Endometrial microvascular endothelial cells (primary cell): ENCODE data around the gene RGS4. TPM values are rescaled to one million over a fixed set of nuclear protein-coding genes. Genes with fewer than 3 reads are reported as not detected.

Experiments
- in situ Hi-C: cut with HindIII; loops from 2 replicates; pipeline ENCODE4 v1.10.0; 2017; ENCODE audit warnings: low sequenced_read_pairs, low pct_unique_long_range_greater_than_20kb; ENCODE audit errors: inconsistent ontology term
- total RNA-seq: library from RNA; depleted of rRNA; stranded (reverse); fragments of >200 nt; gene quantifications from one replicate; pipeline ENCODE4 v1.2.3, GENCODE V29; 2015; ENCODE audit errors: inconsistent ontology term

The RGS4 gene
- 135 TPM for total RNA-seq

GRCh38 chr1:163069142-163069541, at the start of gene RGS4:
TSS of gene RGS4 (plus strand) at chr1:163069361. CDS start at chr1:163069485, 124 bp downstream.
- in situ Hi-C loops = loop anchor here (25.0 kb wide), 2 partner anchors 118 to 243 kb away; partner anchors contain the start of gene NUF2

GRCh38 chr1:163022129-163022528, 47.0 kb upstream of the RGS4 start:
- in situ Hi-C loops = no loop called here

- in situ Hi-C loops = no loop called here
Measured at GRCh38 chr1:163027610-163028009, 41.6 kb upstream of the RGS4 start.

GRCh38 chr1:163029901-163030300, 39.3 kb upstream of the RGS4 start:
- in situ Hi-C loops = no loop called here

GRCh38 chr1:163035446-163036249, 33.5 kb upstream of the RGS4 start:
- in situ Hi-C loops = no loop called here

GRCh38 chr1:163036671-163037070, 32.5 kb upstream of the RGS4 start:
- in situ Hi-C loops = no loop called here

GRCh38 chr1:163038928-163039706, 30.0 kb upstream of the RGS4 start:
- in situ Hi-C loops = no loop called here

GRCh38 chr1:163039707-163040093, 29.5 kb upstream of the RGS4 start:
- in situ Hi-C loops = no loop called here

GRCh38 chr1:163046071-163046470, 23.1 kb upstream of the RGS4 start:
- in situ Hi-C loops = no loop called here

GRCh38 chr1:163047951-163048659, 21.1 kb upstream of the RGS4 start:
- in situ Hi-C loops = no loop called here

GRCh38 chr1:163048869-163049268, 20.3 kb upstream of the RGS4 start:
- in situ Hi-C loops = no loop called here

GRCh38 chr1:163049296-163049695, 19.9 kb upstream of the RGS4 start:
- in situ Hi-C loops = no loop called here

GRCh38 chr1:163050496-163050895, 18.7 kb upstream of the RGS4 start:
- in situ Hi-C loops = loop anchor here (25.0 kb wide), 2 partner anchors 137 to 262 kb away; partner anchors contain the start of gene NUF2

GRCh38 chr1:163054181-163054591, 15.0 kb upstream of the RGS4 start:
- in situ Hi-C loops = loop anchor here (25.0 kb wide), 2 partner anchors 133 to 258 kb away; partner anchors contain the start of gene NUF2

- in situ Hi-C loops = loop anchor here (25.0 kb wide), 2 partner anchors 132 to 257 kb away; partner anchors contain the start of gene NUF2
Measured at GRCh38 chr1:163055005-163055404, 14.2 kb upstream of the RGS4 start.

- in situ Hi-C loops = loop anchor here (25.0 kb wide), 2 partner anchors 132 to 257 kb away; partner anchors contain the start of gene NUF2
Measured at GRCh38 chr1:163055531-163055930, 13.6 kb upstream of the RGS4 start.

- in situ Hi-C loops = loop anchor here (25.0 kb wide), 2 partner anchors 130 to 255 kb away; partner anchors contain the start of gene NUF2
Measured at GRCh38 chr1:163056831-163057230, 12.3 kb upstream of the RGS4 start.

GRCh38 chr1:163060343-163061007, 8.7 kb upstream of the RGS4 start:
- in situ Hi-C loops = loop anchor here (25.0 kb wide), 2 partner anchors 127 to 252 kb away; partner anchors contain the start of gene NUF2
